GM21528 (cell line): ENCODE data around the gene GRIN3A.
A peak's percentile ranks its signal among the peaks of the same experiment; 100 is the strongest.

Experiments
- ATAC-seq: cut with Tn5 transposase; IDR thresholded peaks from one replicate; pipeline ENCODE4 v1.9.1; 2021; ENCODE audit warnings: mild to moderate bottlenecking, moderate library complexity; ENCODE audit not compliant: unreplicated experiment, low FRiP score

The GRIN3A gene

GRCh38 chr9:101706261-101706798 is 32.1 kb downstream of the GRIN3A start:
- no peak for ATAC-seq

- ATAC-seq: no peak
These were observed 33.2 kb downstream of the GRIN3A start for GRCh38 chr9:101705135-101705661.

GRCh38 chr9:101702257-101702656 is 36.2 kb downstream of the GRIN3A start:
- no peak for ATAC-seq

- ATAC-seq: no peak
These were observed 44.7 kb downstream of the GRIN3A start for GRCh38 chr9:101693546-101694336.

- ATAC-seq: no peak
These were observed 46.8 kb downstream of the GRIN3A start for GRCh38 chr9:101691657-101692056.

- no peak for ATAC-seq
These were observed 49.4 kb downstream of the GRIN3A start for GRCh38 chr9:101689039-101689438.

GRCh38 chr9:101684665-101685064 is 53.8 kb downstream of the GRIN3A start:
- no peak for ATAC-seq

GRCh38 chr9:101683236-101683635 is 55.2 kb downstream of the GRIN3A start:
- no peak for ATAC-seq

GRCh38 chr9:101677861-101678260 is 60.6 kb downstream of the GRIN3A start:
- no peak for ATAC-seq

GRCh38 chr9:101675341-101675740 is 63.1 kb downstream of the GRIN3A start:
- ATAC-seq: no peak

- ATAC-seq: no peak
These were observed 64.3 kb downstream of the GRIN3A start for GRCh38 chr9:101674165-101674564.

- no peak for ATAC-seq
These were observed 64.8 kb downstream of the GRIN3A start for GRCh38 chr9:101673642-101674041.

- ATAC-seq: no peak
These were observed 66.9 kb downstream of the GRIN3A start for GRCh38 chr9:101671567-101671966.

- no peak for ATAC-seq
These were observed 70.0 kb downstream of the GRIN3A start for GRCh38 chr9:101668421-101668820.

- ATAC-seq: no peak
These were observed 74.0 kb downstream of the GRIN3A start for GRCh38 chr9:101664453-101664852.

GRCh38 chr9:101652601-101653175 is 85.8 kb downstream of the GRIN3A start:
- ATAC-seq: no peak

- peak; percentile 58 for ATAC-seq
These were observed 88.3 kb downstream of the GRIN3A start for GRCh38 chr9:101650142-101650541.

- no peak for ATAC-seq
These were observed 90.0 kb downstream of the GRIN3A start for GRCh38 chr9:101648493-101648892.

- no peak for ATAC-seq
These were observed 98.4 kb downstream of the GRIN3A start for GRCh38 chr9:101639785-101640665.

GRCh38 chr9:101639311-101639710 is 99.1 kb downstream of the GRIN3A start:
- ATAC-seq: no peak

- no peak for ATAC-seq
These were observed 102.2 kb downstream of the GRIN3A start for GRCh38 chr9:101636247-101636646.
